Astrocyte (in vitro differentiated cells and primary cell): ENCODE results near the gene CCDC146. TPM values are rescaled to one million over a fixed set of nuclear protein-coding genes. Genes with fewer than 3 reads are reported as not detected.
"Not testable (repeated sequence)": the region's sequence is repeated elsewhere in the genome, so short reads cannot be mapped to it uniquely, and the experiment has no call there.

Source experiments
- DNase-seq: peaks from one replicate; pipeline ENCODE4 v3.0.0-alpha.2; 2010; ENCODE audit warnings: low read depth
- FAIRE-seq: peaks from 2 replicates; lab custom pipeline; 2011; peaks lifted over from hg19 to GRCh38; lab: Jason Lieb, UNC
- H2AFZ ChIP-seq: 2 replicates; pipeline ENCODE4 v1.6.0; 2012; ENCODE audit warnings: low read depth, low read length, inconsistent platforms
- H3K27ac ChIP-seq: 2 replicates; pipeline ENCODE4 v1.5.1; 2011; ENCODE audit warnings: low read depth, low read length, inconsistent platforms
- H3K27me3 ChIP-seq: 2 replicates; pipeline ENCODE4 v1.6.0; 2011; ENCODE audit warnings: low read length, inconsistent platforms; ENCODE audit not compliant: insufficient read depth
- H3K36me3 ChIP-seq: 2 replicates; pipeline ENCODE4 v1.5.1; 2011; ENCODE audit warnings: low read length, inconsistent platforms; ENCODE audit not compliant: insufficient read depth
- H3K4me1 ChIP-seq: 2 replicates; pipeline ENCODE4 v1.5.1; 2011; ENCODE audit warnings: low read length, inconsistent platforms; ENCODE audit not compliant: insufficient read depth
- H3K4me2 ChIP-seq: 2 replicates; pipeline ENCODE4 v1.6.0; 2012; ENCODE audit warnings: low read length, inconsistent platforms
- H3K4me3 ChIP-seq: 2 replicates; pipeline ENCODE4 v1.5.1; 2011; ENCODE audit warnings: low read depth, mild to moderate bottlenecking, low read length, inconsistent platforms; ENCODE audit not compliant: insufficient read depth
- H3K79me2 ChIP-seq: 2 replicates; pipeline ENCODE4 v1.6.0; 2012; ENCODE audit warnings: mild to moderate bottlenecking, low read length, inconsistent platforms; ENCODE audit not compliant: insufficient read depth
- H3K9ac ChIP-seq: 2 replicates; pipeline ENCODE4 v1.6.0; 2012; ENCODE audit warnings: mild to moderate bottlenecking, low read length, inconsistent platforms
- H3K9me3 ChIP-seq: 2 replicates; pipeline ENCODE4 v1.5.1; 2012; ENCODE audit warnings: low read depth, mild to moderate bottlenecking, low read length, inconsistent platforms; ENCODE audit not compliant: insufficient read depth
- H4K20me1 ChIP-seq: 2 replicates; pipeline ENCODE4 v1.6.0; 2012; ENCODE audit warnings: low read length, inconsistent platforms; ENCODE audit not compliant: insufficient read depth
- H3K27ac Mint-ChIP-seq: one replicate; pipeline ENCODE4 v1.8.0; 2021; ENCODE audit warnings: mild to moderate bottlenecking, mixed read lengths; ENCODE audit not compliant: unreplicated experiment
- H3K27me3 Mint-ChIP-seq: one replicate; pipeline ENCODE4 v1.8.0; 2021; ENCODE audit warnings: low read depth, mixed read lengths; ENCODE audit not compliant: unreplicated experiment
- H3K36me3 Mint-ChIP-seq: one replicate; pipeline ENCODE4 v1.8.0; 2021; ENCODE audit warnings: low read depth, mixed read lengths; ENCODE audit not compliant: unreplicated experiment
- H3K4me1 Mint-ChIP-seq: one replicate; pipeline ENCODE4 v1.8.0; 2021; ENCODE audit warnings: low read depth, mixed read lengths; ENCODE audit not compliant: unreplicated experiment
- H3K4me3 Mint-ChIP-seq: one replicate; pipeline ENCODE4 v1.8.0; 2021; ENCODE audit warnings: mild to moderate bottlenecking, moderate library complexity, mixed read lengths; ENCODE audit not compliant: unreplicated experiment
- H3K9me3 Mint-ChIP-seq: one replicate; pipeline ENCODE4 v1.8.0; 2021; ENCODE audit warnings: mild to moderate bottlenecking, mixed read lengths; ENCODE audit not compliant: unreplicated experiment
- CTCF ChIP-seq: IDR thresholded peaks from 2 replicates; pipeline ENCODE4 v1.5.1; 2011; ENCODE audit warnings: low read depth, mild to moderate bottlenecking, inconsistent platforms, low read length, moderate library complexity; ENCODE audit not compliant: insufficient read depth
- EZH2 ChIP-seq: IDR thresholded peaks from 2 replicates; pipeline ENCODE4 v1.6.1; 2012; ENCODE audit warnings: mild to moderate bottlenecking, low read length, inconsistent platforms; ENCODE audit not compliant: insufficient read depth
- total RNA-seq: library from RNA; stranded (reverse); gene quantifications from 2 replicates; pipeline ENCODE4 v1.2.1, GENCODE V29; 2021

CCDC146 gene
- total RNA-seq, 1 donor from 2014 or later: 2.0 TPM

DNA sequence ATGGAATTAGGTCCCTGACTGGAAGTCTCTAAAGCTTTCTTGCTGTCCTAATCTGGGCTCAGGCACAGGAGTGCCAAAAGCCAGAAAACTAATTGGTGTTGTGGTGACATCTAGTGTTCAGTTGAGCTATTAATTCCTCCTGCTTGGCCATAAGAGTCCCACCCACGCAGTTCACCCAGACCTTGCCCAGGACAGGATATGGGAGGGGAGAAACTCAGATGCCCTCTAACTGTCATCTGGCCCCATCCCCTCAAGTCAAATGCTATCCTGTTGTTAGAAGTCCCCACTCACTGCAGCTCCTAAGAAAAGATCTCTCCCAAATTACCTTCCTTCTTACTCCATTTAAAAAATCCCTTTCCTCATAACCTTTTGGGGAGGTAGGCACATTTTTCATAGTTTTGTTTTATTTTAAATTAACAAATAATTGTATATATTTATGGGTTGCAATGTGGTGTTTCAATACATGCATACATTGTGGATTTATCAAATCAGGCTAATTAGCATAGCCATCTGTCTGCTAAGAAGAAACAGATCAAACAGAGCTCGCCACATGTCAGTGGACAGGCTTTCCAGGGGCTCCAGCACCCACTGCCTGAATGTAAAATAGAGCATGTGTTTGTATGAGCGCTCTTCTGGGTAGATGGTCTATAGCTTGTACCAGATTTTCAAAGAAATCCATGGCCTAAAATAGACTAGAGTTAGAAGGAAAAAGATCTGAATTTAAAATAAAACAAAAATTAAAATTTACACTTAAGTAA, 209.7 kb downstream of the CCDC146 start:
- Mint-ChIP-seq H3K36me3 (no peaks in the 10 kb centered on the region), H3K4me1 (peaks cover 13% of the 10 kb centered on the region), H3K4me3 (no peak overlapping the region), H3K27me3 (no peaks in the 10 kb centered on the region), H3K27ac (no peak overlapping the region), H3K9me3 (no peaks in the 10 kb centered on the region)
- no peaks in the 10 kb centered on the region for H3K79me2 ChIP-seq
- H3K4me2 ChIP-seq: no peak overlapping the region
- no peak overlapping the region for H3K9ac ChIP-seq
- no peaks in the 10 kb centered on the region for H3K9me3 ChIP-seq
- peak overlapping the region; percentile 63 for H2AFZ ChIP-seq
- no peaks in the 10 kb centered on the region for H3K27me3 ChIP-seq
- no peaks in the 10 kb centered on the region for H4K20me1 ChIP-seq
- peak; percentile 79 for DNase-seq
- peaks cover 25% of the 10 kb centered on the region for H3K4me1 ChIP-seq
- TF ChIP-seq EZH2 (no peak), CTCF (peak; percentile 69)
- peak; percentile 29 for FAIRE-seq
- no peak overlapping the region for H3K4me3 ChIP-seq
- no peaks in the 10 kb centered on the region for H3K36me3 ChIP-seq
- H3K27ac ChIP-seq: no peak overlapping the region

GRCh38 chr7:77334039-77334438, 211.6 kb downstream of the CCDC146 start:
- not testable (repeated sequence) for H3K4me3 ChIP-seq, H3K27me3 ChIP-seq, H3K4me3 Mint-ChIP-seq, H2AFZ ChIP-seq, H3K27me3 Mint-ChIP-seq, H3K9ac ChIP-seq, H3K36me3 ChIP-seq, H3K4me1 Mint-ChIP-seq, H3K27ac Mint-ChIP-seq, H3K79me2 ChIP-seq, H3K27ac ChIP-seq, H3K36me3 Mint-ChIP-seq, H4K20me1 ChIP-seq, H3K9me3 ChIP-seq, DNase-seq, FAIRE-seq, H3K9me3 Mint-ChIP-seq, H3K4me2 ChIP-seq
- H3K4me1 ChIP-seq: peaks cover 10% of the 10 kb centered on the region

DNA sequence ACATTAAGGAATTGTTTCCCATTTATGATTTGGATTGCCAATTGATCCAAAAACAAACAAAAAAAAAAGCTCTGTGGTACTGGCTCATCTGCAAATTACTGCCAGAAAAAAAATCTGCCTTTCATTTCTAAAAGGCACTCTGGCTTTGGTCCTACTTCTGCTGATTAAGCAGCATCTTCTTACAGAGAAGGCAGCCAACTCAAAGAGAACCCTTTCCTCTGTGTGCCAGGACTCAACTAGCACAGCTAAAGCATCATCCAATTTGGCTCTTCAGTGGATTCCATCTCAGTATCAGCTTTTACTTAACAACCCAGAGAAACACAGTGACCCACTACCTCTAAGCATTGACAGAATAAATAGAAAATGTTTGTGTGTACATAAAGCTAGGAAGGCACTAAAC, 213.2 kb downstream of the CCDC146 start:
- Histone ChIP-seq H3K9ac (no peak overlapping the region), H3K4me1 (peaks cover 3% of the 10 kb centered on the region), H3K4me2 (no peak overlapping the region), H4K20me1 (no peaks in the 10 kb centered on the region), H3K27me3 (no peaks in the 10 kb centered on the region), H3K9me3 (no peaks in the 10 kb centered on the region), H3K36me3 (no peaks in the 10 kb centered on the region), H2AFZ (no peak overlapping the region), H3K4me3 (no peak overlapping the region), H3K79me2 (no peaks in the 10 kb centered on the region), H3K27ac (no peak overlapping the region)
- H3K4me1 Mint-ChIP-seq: peaks cover 3% of the 10 kb centered on the region
- no peaks in the 10 kb centered on the region for H3K27me3 Mint-ChIP-seq
- H3K9me3 Mint-ChIP-seq: no peaks in the 10 kb centered on the region
- DNase-seq (no peak), FAIRE-seq (no peak)
- TF ChIP-seq CTCF: no peak
- TF ChIP-seq EZH2: no peak
- H3K4me3 Mint-ChIP-seq: no peak overlapping the region
- no peaks in the 10 kb centered on the region for H3K36me3 Mint-ChIP-seq
- no peak overlapping the region for H3K27ac Mint-ChIP-seq
